ENCODE measurements around the gene USP24.
"Not testable (repeated sequence)": the region's sequence is repeated elsewhere in the genome, so short reads cannot be mapped to it uniquely, and the experiment has no call there.

The USP24 gene

GRCh38 chr1:55215194-55216021 is at the start of gene USP24:
Gene USP24, minus strand, starts transcription at chr1:55215364. Its CDS starts 251 bp downstream, at chr1:55215113.
- DNase-seq, result peak; percentile 75

GRCh38 chr1:55262822-55263221 is 47.7 kb upstream of the USP24 start:
- no peak for DNase-seq

GRCh38 chr1:55259911-55260609 is 44.9 kb upstream of the USP24 start:
- DNase-seq, result no peak

GRCh38 chr1:55257958-55258357 is 42.8 kb upstream of the USP24 start:
- no peak for DNase-seq

GRCh38 chr1:55255901-55256300 is 40.7 kb upstream of the USP24 start:
- no peak for DNase-seq

- DNase-seq, result no peak
Observed at GRCh38 chr1:55252942-55253589, 37.9 kb upstream of the USP24 start.

GRCh38 chr1:55250399-55251075 is 35.4 kb upstream of the USP24 start:
- peak; percentile 67 for DNase-seq

GRCh38 chr1:55249646-55250398 is 34.7 kb upstream of the USP24 start:
- DNase-seq, result peak; percentile 37

- DNase-seq, result no peak
Observed at GRCh38 chr1:55246896-55247295, 31.7 kb upstream of the USP24 start.

GRCh38 chr1:55246331-55246730 is 31.2 kb upstream of the USP24 start:
- DNase-seq, result no peak

GRCh38 chr1:55245781-55246180 is 30.6 kb upstream of the USP24 start:
- no peak for DNase-seq

- no peak for DNase-seq
Observed at GRCh38 chr1:55244476-55245099, 29.4 kb upstream of the USP24 start.

- DNase-seq, result no peak
Observed at GRCh38 chr1:55243655-55244054, 28.5 kb upstream of the USP24 start.

GRCh38 chr1:55239548-55239947 is 24.4 kb upstream of the USP24 start:
- DNase-seq, result no peak

GRCh38 chr1:55235722-55236121 is 20.6 kb upstream of the USP24 start:
- DNase-seq, result no peak

- DNase-seq, result no peak
Observed at GRCh38 chr1:55234016-55234415, 18.9 kb upstream of the USP24 start.

- no peak for DNase-seq
Observed at GRCh38 chr1:55233145-55233777, 18.1 kb upstream of the USP24 start.

- no peak for DNase-seq
Observed at GRCh38 chr1:55232448-55233144, 17.4 kb upstream of the USP24 start.

GRCh38 chr1:55231745-55232144 is 16.6 kb upstream of the USP24 start:
- DNase-seq, result no peak

- no peak for DNase-seq
Observed at GRCh38 chr1:55230659-55231058, 15.5 kb upstream of the USP24 start.

GRCh38 chr1:55229726-55230125 is 14.6 kb upstream of the USP24 start:
- not testable (repeated sequence) for DNase-seq
